Cardiac fibroblast (primary cell): ENCODE results near the gene KITLG.

Source experiments
- DNase-seq, 2 donors: peaks; one replicate each; pipeline versions ENCODE4 v3.0.0 to v3.0.0-alpha.2; 2010; ENCODE audit warnings: low read depth in 2 of 2
- H3K4me3 ChIP-seq, 2 donors: replicated peaks in 1 of 2; 1 replicate in 1 of 2; 2 replicates in 1 of 2; pipeline ENCODE4 v1.5.1; 2011; ENCODE audit warnings: low read depth in 2 of 2, low read length in 2 of 2, mild to moderate bottlenecking in 2 of 2, moderate library complexity in 1 of 2
- TF ChIP-seq, protein P1 (sequence below): IDR thresholded peaks from one replicate; pipeline ENCODE4 v1.5.1; 2011; ENCODE audit warnings: low read depth, mild to moderate bottlenecking, low read length, inconsistent platforms

KITLG gene

DNA sequence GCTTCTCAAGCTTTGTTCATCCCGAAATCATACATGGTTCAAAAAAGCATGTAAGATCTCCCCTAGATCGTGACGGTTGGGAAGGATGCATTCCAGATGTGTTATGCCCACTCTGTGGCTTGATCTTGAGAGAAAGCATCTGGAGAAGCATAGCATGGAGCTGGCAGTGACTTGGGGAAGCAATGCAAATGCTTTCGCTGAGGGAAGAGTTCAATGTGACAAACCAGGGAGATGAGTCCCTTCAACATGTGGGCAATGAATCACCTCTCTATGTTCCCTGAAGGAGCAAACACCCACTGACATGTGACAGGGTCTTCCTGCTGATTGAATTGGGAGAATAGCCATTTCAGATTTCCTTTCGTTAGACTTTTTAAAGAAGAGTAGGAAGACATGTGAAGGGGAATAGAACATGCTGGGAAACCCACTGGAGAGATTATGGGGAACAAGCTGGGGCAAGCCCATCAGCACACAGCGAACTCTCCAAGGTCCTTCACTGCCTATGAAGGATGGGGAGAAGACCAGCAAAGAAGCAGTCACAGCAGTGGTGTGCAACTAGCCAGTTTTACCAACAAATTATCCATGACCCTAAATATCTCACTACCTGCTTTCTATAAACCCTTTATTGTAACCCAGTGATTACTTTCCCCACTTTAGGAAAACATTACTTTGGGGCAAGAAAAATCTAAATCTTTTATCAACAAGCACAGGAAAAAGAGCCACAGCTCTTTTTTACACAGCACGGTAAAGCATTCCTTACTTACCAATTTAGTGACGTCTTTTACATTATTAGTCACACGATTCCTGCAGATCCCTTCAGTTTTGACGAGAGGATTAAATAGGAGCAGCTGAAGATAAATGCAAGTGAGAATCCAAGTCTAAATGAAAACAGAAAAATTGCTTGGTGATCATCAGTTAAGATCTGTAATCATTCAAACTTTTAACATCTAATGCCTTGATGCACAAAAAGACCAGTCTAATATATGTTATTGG is 35.0 kb downstream of the KITLG start:
- TF ChIP-seq, protein P1, sequence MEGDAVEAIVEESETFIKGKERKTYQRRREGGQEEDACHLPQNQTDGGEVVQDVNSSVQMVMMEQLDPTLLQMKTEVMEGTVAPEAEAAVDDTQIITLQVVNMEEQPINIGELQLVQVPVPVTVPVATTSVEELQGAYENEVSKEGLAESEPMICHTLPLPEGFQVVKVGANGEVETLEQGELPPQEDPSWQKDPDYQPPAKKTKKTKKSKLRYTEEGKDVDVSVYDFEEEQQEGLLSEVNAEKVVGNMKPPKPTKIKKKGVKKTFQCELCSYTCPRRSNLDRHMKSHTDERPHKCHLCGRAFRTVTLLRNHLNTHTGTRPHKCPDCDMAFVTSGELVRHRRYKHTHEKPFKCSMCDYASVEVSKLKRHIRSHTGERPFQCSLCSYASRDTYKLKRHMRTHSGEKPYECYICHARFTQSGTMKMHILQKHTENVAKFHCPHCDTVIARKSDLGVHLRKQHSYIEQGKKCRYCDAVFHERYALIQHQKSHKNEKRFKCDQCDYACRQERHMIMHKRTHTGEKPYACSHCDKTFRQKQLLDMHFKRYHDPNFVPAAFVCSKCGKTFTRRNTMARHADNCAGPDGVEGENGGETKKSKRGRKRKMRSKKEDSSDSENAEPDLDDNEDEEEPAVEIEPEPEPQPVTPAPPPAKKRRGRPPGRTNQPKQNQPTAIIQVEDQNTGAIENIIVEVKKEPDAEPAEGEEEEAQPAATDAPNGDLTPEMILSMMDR: no peak
- no peak overlapping the region for H3K4me3 ChIP-seq
- peak; percentile 31 to 50 for DNase-seq

DNA sequence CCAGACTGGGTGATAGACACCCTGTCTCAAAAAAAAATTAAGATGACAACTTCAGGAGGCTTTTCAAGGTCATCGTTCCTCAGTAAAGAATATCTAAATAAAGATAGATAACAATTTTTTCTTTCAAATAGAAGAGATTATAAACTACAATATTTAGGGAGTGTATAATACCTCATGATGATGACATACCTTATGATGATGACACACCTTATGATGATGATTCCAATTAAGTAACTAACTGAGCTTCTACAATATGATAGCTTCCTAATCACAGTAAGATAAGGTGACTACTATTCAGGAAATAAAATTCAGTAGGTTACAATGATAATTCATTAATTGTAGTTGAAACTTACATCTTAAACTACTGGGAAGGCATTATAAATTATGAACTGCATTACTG is 40.4 kb downstream of the KITLG start:
- no peak for DNase-seq
- H3K4me3 ChIP-seq: no peak overlapping the region
- TF ChIP-seq, protein P1: no peak

DNA sequence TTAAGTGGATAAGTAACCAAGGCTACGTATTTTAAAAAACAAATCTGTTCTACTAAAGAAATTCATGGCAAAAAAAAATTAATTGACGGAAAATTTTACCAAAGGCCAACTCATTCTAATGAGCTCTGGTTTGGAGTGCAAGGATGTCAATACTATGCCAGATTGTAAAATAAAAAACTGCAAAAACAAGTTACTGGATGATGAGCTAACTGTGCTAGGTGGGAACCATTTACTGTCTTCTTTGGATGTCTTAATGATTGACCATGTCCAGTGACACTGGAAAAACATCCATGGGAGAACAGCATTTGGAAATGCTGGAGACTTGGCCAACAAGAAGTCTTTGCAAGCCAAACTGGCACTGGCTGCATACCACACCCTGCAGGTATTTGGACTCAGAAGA is 41.6 kb downstream of the KITLG start:
- no peak for DNase-seq
- no peak overlapping the region for H3K4me3 ChIP-seq
- TF ChIP-seq, protein P1: no peak

DNA sequence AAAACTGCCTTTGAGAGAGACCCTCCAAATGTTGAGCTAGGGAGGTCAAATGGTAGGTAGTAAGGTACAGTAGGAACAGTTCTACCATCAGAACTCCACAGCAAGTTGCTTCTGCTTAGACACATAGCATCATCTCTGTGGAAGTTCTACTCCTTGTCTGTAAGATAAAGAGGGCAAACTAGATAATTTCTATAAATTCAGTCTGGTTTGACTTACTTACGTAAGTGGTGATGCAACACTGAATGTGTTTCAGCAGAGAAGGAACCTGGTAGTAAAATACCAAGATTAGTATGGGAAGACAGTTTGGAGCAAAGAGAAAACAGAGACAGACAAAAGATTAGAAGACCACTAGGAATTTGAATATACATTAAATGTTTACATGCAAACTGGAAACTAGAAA is 42.0 kb downstream of the KITLG start:
- TF ChIP-seq, protein P1: no peak
- no peak for DNase-seq
- no peak overlapping the region for H3K4me3 ChIP-seq

DNA sequence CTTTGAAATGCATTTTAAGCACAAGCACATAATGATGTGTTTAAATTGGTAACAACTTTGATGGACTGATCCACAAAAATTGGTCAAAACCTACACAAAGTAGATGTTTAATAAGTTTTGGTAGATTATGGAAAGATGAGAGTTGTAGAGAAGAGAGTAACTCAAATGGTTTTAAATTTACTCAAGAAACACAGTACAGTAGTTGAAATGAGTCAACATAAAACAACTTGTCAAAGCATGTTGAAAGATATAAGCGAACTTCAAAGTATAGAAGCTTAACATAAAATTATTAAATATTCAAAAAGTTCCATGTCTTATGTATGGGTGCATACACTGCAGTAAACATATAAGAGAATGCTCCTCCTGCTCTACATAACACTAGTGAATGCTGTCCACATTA is 49.4 kb downstream of the KITLG start:
- DNase-seq: no peak
- TF ChIP-seq, protein P1: no peak
- H3K4me3 ChIP-seq: no peak overlapping the region

DNA sequence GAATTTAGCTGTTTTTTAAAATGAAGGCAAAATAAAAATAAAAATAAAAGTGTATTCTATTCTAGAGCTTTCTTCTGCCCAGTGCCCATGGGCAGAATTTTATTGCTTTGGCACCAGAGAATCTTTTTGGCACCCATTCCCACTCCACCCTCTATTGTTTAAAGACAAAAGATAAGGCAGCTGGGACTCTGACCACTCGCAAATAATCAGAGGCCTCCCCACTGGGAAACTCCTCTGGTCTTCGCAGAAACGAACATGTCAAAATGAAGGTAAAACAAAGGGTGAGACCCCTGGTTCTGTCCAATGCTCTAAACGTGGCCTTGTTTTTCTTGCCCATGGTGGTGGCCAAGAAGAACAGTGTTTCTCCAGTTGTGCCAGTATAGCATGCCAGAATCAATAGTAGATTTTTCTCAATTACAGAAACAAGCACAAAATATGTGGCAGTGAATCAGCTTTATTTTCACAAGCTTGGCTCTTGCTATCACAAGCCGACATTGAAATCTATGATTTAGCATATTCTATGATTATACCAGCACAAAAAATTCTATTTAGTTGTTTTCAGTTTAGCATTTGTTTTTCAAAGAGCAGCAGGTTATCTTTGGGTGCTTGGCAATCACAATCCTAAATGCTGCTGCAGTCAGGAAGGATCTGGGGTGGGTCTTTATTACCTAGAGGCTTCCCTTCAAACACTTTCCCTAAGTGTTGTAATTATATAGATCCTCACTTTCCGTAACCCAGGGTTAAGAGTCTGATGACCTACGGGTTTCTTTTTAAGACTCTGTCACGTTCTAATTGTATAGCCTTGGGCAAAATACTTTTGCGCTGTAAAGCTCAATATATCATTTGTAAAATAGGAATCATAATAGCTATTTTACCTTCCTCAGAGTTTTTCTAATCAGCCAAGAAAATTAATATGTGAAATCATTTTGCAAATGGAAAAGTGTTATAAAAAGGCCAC is 50.5 kb downstream of the KITLG start:
- H3K4me3 ChIP-seq: no peak overlapping the region
- TF ChIP-seq, protein P1: no peak
- peak in 1 of 2 donors; percentile 30 for DNase-seq
